ENCODE measurements around the gene SHISAL2B.
"Not testable (repeated sequence)": the region's sequence is repeated elsewhere in the genome, so short reads cannot be mapped to it uniquely, and the experiment has no call there.

SHISAL2B gene

DNA sequence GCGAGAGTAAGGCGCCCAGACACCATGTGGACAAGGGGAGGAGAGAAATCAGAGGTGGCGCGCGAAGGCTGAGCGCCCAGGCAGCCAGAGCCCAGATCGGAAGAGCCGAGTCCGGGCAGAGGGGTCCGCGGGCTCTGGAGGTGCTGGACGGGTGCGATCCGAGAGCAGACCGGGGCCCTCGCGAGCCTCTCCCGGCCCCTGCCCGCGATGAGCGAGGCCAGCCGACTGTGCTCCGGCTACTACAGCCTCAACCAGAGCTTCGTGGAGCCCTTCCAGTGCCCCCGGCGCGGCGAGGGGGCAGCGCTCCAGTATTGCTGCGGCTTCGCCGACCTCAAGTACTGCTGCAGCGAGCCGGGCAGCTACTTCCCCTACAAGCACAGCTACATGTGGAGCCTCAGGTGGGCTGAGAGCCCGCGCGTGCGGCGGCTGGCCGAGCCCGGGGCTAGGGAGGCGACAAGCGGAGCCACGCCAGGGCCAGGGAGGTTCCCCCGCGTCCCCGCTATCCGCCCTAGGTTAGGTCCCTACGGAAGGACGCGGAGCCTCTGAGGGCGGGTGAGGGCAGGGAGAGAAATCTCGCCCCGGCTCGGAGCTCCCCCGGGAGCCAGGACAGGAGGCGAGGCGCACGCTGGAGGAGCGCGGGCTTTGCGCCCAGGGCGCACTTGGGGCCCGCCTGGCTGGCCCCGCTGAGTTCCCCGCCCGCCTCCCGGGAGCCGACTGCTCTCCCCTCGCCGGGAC is at the start of gene SHISAL2B:
Gene SHISAL2B (plus strand): TSS at position 87 of the 735 bp plus-strand sequence. CDS start 121 bp downstream, at position 208.
- in situ Hi-C loops (cut with MboI; ENCODE audit: low sequenced_read_pairs) = no loop called here

DNA sequence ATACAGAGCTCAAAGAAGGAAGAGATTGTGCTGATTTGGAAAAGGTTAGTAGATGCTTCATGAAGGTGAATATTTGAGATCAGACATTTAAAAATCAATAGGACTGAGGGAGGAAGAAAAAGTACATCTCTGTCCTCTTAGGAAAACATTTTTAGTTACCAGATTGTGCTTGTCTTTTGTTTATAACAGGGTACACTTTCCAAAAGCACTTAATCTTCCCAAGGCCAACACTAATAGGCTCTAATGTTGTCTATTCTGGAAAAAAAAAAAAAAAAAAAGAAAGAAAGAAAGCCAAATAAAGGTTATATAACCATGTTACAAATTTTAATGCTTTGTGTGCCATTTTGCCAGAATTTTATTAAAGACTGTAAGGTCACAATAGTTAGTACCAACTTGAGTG is 45.5 kb upstream of the SHISAL2B start:
- in situ Hi-C loops (cut with MboI; ENCODE audit: low sequenced_read_pairs) = no loop called here

DNA sequence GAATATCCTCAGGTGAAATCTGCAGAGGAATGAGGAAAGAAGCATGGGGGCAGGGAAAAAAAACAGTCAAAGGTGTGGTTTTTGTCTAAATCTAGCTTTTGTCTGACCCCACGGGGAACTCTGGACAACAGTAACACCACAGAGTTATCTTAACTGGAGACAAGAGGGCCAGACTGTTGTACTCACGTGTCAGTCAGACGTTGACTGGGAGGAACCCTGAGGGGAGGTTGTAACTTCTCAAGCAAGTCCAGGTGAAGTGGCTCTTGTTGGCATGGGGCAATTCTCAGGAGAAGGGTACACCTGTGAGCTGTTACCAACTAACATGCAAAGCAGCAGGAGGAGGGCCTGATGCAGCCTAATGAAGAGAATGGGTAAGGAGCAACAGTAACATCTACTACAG is 44.1 kb upstream of the SHISAL2B start:
- in situ Hi-C loops (cut with MboI; ENCODE audit: low sequenced_read_pairs) = no loop called here

DNA sequence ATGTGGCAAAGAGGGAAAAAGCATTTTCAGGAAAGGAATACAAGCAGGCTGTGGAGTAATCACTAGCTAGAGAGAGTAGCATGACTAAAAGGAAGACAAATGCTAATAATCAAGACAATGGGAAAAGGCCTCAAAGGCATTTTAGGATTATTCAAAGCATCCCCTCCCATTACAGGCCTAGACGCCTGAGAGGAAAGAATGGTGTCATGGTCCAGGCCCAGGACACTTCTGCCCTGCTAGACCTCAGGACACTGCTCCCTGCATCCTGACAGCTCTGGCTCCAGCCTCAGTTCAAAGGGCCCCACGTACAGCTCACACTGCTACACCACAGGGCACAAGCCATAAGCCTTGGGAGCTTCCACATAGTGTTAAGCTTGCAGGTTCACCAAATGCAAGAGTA is 40.8 kb upstream of the SHISAL2B start:
- in situ Hi-C loops (cut with MboI; ENCODE audit: low sequenced_read_pairs) = no loop called here

DNA sequence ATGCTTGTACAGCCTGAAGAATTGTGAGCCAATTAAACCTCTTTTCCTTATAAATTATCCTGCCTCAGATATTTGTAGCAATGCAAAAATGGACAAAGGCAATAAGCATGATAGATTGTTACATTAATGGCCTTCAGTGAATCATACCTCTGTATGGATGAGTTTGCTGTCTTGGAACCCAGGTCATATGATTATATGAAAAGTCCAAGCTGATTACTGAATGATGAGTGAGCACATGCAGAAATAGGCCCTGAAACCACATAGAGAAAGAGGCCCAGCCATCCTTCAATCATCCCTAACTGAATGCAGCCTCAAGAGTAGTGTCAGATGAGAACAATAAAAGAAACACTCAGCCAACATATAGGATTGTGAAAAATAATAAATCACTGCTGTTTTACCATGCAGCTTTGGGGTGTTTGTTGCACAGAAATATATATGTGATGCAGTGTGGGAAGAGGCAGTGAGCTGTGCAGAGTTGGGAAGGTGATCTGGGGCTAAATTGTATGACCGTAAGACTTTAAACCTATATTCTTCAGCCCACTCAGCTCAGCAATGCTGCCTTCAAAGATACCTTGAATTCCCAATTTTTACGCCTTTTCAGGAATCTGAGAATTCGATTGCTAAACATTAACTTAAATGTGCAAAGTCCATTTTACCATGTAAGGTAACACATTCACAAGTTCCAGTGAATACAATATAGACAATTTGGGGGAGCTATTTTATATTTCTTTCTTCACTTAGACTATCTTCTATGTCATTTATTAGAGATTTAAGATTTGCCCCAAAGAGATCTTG is 36.3 kb upstream of the SHISAL2B start:
- in situ Hi-C loops (cut with MboI; ENCODE audit: low sequenced_read_pairs) = no loop called here

DNA sequence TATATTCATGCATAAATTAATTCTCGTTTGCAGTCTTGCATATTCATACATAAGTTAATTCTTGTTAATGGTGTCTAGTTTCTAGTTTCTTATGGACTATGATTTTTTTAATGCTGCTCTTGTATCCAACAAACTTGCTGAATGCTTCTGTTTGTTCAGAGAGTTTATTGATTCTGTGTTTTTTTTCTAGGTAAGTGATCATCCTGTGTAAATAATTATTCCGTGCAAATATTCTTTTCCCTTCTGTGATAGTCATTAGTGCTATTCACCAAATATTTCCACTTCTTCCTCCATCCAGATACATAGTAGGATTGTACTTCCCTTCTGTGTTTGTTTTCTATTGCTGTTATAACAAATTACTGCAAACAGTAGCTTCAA is 35.8 kb upstream of the SHISAL2B start:
- in situ Hi-C loops (cut with MboI; ENCODE audit: low sequenced_read_pairs) = no loop called here

DNA sequence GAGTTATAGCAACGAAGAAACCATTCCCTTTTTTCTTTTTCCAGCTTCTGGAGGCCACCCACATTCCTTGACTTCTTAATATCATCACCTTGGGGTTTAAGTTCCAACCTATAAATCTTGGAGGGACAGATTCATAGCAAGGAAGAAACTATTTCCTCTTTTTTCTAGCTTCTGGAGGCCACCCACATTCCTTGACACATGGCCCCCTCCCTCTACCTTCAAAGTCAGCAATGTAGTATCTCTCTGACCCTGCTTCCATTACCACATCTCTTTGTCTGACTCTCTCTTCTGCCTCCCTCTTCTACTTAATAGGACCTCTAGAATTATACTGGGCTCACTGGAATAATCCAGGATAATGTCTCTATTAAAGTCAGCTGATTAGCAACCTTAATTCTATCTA is 34.7 kb upstream of the SHISAL2B start:
- in situ Hi-C loops (cut with MboI; ENCODE audit: low sequenced_read_pairs) = no loop called here

DNA sequence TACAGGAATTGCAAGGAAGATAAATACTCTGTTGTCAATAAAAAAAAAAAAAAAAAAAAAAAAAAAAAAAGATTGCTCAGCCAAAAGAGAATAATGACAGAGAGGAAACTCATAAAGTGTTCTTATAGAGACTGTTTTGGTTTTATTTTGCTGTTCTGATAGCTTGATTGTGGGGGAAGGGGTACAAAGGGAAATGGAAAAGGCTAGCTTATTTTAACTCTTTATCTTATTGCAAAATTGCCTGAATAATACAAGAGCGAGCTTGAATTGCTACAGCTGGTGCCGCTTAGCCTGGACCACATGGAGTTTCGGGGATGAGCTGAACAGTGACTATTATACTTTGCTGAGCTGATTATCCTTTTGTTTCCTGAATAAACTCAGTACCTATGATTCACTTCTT is 31.0 kb upstream of the SHISAL2B start:
- in situ Hi-C loops (cut with MboI; ENCODE audit: low sequenced_read_pairs) = no loop called here

DNA sequence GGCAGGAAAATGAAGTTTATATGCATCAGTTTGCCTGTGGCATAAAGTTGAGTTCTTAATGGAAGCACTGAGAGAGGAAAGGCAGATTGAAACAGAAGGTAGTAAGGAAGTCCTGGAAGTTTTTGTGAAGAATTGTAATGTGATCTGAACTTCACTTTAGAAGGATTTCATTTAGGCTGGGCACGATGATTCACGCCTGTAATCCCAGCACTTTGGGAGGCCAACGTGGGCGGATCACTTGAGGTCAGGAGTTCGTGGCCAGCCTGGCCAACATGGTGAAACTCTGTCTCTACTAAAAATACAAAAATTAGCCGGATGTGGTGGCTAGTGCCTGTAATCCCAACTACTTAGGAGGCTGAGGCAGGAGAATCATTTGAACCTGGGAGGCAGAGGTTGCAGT is 27.1 kb upstream of the SHISAL2B start:
- in situ Hi-C loops (cut with MboI; ENCODE audit: low sequenced_read_pairs) = not testable (repeated sequence)

DNA sequence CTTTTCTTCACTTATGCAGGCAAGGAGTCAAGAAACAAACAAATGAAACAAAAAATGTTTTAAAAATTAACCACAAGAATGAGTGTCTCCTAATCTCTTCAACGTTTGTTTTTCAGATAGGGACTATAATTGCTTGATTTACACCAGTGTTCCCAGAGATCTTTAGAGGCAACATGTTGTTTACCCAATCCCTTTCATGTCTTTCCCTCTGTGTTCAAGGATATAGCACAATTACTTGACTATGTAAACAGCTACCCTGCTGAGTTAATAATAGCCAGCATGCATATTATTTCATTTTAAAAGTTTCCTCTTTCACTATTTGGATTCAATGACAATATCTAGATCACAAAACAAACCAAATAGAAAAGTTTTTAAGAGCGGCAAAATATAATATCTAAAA is 25.1 kb upstream of the SHISAL2B start:
- in situ Hi-C loops (cut with MboI; ENCODE audit: low sequenced_read_pairs) = no loop called here

DNA sequence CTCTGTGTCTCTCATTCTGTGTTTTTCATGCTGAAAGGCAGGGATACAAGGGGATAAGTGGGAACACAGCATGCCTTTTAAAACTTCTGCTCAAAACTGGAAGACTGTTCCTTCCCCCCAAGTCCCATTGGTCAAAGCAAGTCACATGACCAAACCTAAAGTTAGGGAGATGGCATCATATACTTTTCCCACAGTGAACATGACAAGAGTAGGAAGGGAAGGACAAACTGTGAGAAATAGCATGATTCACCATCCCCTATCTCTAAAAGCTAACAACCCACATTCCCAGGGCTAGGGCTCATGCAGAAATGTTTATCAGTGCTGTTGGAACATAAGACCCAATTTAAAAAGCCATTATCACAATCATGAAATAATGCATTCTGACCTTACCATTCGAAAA is 24.2 kb upstream of the SHISAL2B start:
- in situ Hi-C loops (cut with MboI; ENCODE audit: low sequenced_read_pairs) = no loop called here

DNA sequence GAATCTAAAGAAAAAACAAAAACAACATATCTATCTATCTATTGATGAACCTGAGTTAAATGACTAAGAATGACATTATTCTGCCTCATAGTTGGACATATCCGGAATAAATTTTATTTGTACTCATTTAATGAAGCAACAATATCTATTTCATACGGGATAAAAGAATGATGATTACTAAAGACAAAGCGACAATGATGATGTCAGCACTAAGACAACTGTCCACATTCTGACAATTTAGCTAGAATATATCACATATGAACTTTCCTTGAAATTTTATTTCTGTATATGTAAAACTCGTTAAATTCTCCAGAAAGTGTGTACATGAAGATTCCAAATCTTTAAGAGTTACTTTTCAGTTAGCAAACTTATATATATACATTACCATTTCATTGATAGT is 23.2 kb upstream of the SHISAL2B start:
- in situ Hi-C loops (cut with MboI; ENCODE audit: low sequenced_read_pairs) = no loop called here

DNA sequence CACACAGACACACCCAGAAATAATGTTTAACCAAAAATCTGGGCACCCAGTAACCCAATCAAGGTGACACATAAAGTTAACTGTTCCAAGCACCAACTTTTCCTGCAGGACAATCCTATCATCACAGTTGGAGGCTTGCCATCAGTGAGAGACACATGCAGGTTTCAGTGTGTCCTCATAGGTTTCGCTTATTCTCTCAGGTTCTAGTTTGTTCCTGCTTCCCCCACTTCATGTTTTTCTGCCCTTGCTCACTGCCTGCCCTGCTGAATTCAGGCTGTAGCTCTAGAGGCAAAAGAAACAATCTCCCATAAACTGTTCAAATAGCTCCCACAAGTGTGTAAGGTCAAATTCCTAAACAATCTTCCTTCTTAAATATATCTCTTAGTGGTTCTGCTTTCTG is 20.0 kb upstream of the SHISAL2B start:
- in situ Hi-C loops (cut with MboI; ENCODE audit: low sequenced_read_pairs) = no loop called here

DNA sequence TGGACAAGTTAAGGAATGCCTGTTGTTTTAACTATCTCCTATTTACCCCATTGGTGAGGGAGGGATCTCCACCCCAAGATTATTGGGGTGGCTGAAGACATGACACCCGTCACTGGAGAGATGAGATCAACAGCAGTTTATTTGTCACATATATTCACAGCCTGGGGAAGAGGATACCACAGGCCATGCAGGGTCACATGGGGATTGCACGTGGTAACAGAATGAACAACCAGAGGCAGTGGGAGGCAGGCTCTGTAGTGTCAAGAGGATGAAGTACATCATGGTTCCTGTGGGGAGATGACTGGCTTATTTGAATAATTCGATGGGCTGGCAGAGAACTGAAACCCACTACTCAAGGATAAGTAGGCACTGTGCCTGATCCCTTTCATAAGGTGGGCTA is 18.6 kb upstream of the SHISAL2B start:
- in situ Hi-C loops (cut with MboI; ENCODE audit: low sequenced_read_pairs) = no loop called here

DNA sequence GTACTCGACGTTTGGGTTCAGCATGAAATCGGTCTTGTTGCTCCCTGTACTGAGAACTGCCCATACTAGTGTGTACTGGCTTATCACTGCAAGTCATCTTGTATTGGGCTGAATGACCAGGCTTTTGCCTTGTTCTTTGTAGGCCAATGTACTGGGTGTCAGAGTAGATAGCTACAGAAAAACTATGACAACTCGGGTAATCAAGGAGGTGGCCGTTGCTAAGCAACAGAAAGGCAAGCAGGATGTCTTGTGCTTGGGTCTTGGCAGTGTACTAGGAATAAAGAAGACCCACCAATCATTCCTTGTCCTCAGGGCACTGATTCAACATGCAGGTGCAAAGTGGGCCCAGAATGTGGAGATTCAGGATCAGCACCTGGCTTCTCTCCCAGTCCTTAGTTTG is 11.9 kb upstream of the SHISAL2B start:
- in situ Hi-C loops (cut with MboI; ENCODE audit: low sequenced_read_pairs) = no loop called here

DNA sequence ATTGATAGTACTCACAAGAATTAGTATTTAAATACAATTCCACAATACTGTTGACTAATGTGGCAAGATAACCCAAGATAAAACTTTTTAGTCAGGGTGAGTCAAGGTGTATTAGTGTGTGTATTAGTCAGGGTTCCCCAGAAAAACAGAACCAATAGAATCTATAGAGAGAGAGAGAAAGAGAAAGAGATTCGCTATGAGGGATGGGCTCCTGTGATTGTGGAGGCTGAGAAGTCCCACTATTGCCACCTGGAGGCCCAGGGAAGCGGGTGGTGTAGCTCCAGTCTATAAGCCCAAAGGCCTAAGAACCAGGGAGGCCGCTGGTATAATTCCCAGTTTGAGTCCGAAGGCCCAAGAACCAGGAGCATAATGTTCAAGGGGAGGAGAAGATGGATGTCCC is 10.0 kb upstream of the SHISAL2B start:
- in situ Hi-C loops (cut with MboI; ENCODE audit: low sequenced_read_pairs) = no loop called here

DNA sequence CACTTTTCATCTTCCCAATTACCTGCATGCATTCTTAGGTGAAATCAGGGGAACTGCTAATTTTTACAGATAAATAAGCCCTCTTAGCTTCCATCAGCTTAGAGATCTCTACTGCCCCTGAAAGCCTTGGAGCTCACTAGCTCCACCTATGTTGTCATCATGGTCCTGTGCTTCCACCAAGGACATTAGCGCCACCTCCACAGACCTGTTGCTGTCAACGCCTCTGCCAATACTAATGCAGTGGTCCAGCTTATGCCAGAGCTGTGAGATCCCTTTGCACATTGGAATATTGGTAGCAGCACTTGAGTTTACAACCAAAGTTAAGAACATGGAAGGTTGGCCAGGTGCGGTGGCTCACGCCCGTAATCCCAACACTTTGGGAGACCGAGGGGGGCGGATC is 7.7 kb upstream of the SHISAL2B start:
- in situ Hi-C loops (cut with MboI; ENCODE audit: low sequenced_read_pairs) = no loop called here

DNA sequence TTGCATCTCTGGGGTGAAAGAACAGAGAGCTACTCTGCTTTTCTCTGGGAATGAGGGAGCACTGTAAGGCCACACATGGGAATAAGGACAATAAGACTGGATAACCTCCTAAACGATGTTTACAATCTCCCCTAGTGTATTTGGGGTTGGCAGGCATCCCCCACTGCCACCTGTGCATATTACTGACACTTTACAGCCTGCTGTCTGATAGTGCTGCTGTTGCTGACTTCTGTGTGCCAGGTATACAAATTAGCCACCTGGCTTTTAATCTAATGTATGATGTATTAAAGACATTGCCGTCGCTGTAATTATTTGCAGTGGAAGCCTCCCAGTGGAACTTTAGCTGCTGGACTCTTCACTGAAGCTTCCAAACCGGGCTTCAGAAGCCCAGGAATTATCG is 4.4 kb upstream of the SHISAL2B start:
- in situ Hi-C loops (cut with MboI; ENCODE audit: low sequenced_read_pairs) = no loop called here

DNA sequence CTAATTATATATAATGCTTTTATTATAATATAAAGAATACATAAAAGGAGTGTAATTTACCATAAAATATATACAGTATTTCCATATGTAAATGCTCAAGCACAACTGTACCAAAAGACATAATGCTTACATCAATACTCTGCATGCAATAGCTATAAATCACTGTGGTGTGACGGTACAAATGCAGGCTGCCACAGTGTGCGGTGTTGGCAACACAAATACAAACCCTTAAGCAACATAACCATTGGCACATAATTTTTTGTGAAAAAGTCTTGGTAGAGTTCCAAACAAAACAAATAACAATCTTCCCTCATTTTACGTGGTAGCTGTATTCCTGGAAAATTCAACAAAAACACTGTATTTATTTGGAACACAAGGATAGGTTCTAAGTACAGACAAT is 1.9 kb upstream of the SHISAL2B start:
- in situ Hi-C loops (cut with MboI; ENCODE audit: low sequenced_read_pairs) = no loop called here

DNA sequence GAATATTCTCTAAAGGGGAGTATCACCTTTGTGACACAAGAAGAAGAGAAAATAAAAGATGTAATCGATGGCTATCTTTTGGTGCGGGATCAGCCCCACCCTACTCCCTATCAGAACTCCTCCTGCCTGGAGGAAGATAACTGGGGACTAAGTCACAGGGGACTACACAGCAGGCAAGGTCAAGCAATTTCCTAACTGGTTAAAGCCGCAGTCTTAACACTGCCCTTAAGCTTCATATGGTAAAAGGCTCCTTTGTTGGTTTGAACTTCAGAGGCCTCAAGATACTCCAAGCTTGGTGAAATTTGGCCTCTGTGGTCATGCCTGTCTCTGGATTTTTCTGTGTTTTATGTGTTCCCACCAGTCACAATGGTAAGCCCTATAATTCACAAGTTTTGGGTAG is 1.3 kb upstream of the SHISAL2B start:
- in situ Hi-C loops (cut with MboI; ENCODE audit: low sequenced_read_pairs) = no loop called here

DNA sequence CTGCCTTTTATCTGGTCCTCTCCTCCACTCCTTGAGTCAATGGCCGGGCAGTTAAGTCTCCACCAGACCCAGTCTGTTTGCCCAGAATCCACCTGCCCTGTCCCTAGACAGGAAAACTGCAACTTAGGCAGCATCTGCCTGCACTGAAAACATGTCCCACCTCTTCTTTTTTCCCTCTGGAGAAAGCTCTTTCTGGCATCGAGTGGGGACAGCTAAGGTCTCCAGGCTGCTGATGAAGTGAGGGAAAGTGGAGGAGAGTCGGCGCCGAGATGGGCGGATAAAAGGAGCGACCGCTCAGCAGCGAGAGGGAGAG is 243 bp upstream of the SHISAL2B start:
- in situ Hi-C loops (cut with MboI; ENCODE audit: low sequenced_read_pairs) = no loop called here

DNA sequence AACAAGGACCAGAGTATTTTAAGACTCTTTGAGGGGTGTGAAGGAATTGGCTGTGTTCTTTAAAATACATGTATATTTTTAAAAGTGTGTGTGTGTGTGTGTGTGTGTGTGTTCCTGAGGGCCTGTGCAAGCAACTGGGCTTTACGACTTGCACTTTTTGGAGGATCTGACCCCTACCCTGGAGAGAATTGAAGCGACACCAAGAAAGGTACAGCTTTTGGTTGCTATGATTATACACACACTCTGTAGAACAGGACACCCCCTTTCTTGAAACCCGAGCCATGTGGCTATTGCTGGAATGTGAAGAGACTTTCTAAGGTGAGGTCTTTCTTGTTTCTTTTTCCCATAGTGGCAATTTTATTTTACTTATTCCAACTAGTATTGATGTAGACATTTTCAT is 988 bp downstream of the SHISAL2B start:
- in situ Hi-C loops (cut with MboI; ENCODE audit: low sequenced_read_pairs) = no loop called here

DNA sequence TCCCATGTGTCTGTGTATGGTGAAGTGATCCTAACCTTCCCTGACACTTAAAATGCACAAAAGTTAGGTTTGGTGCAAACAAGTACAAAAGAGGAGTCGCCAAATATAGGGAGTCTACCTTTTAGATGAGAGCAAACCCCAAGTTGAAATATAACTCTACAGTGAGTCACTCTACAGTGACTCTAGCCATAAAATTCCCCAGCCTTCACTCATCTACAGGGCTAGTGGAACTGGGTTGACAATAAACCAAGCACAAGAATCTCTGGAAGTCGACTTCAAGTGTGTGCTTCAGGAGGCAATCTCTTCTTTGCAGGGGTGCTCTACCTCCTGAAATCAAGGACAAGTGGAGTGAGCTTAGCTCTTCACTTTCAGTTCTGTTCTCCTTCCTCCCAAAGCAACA is 3.3 kb downstream of the SHISAL2B start:
- in situ Hi-C loops (cut with MboI; ENCODE audit: low sequenced_read_pairs) = no loop called here
